SW 1271 (cell line): ENCODE measurements around the gene CXCR5.

Source experiments
- DNase-seq, 2 experiments: peaks; one replicate each; lab custom pipeline; 2025; lab: John Stamatoyannopoulos, UW

CXCR5 gene

GRCh38 chr11:118876286-118876685 lies 7.4 kb upstream of the CXCR5 start:
- DNase-seq: no peak

DNA sequence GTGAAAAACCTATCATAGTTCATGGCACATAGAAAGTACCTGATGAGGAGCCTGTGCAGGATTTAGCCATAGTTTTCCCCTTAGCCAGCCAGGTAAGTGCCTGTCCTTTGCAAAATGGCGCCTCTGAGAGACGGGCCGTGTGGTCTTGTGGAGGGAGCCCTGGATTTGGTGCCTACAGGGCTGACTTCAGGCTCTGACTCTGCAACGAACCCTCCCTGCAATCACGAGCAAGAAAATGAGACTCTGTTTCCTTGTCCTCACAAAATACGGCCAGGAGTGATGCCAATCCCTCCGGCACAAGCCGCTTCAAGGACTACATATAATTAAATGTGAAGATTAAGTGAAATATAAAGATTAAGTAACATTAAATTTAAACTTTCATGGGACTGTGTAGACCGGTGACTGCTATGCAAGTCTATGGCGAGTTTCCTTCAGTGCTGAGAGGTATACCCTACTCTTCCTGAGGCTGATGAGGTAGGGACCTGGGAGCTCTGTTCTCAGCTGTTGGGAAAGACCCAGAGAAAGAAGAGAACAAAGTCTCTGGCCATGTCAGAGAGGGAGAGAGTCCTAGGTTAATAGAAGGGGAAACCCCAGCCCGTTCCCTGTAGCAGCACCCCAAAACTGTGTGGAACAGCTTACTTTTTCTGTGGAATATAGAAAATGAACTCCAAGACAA lies 6.1 kb upstream of the CXCR5 start:
- DNase-seq: no peak

DNA sequence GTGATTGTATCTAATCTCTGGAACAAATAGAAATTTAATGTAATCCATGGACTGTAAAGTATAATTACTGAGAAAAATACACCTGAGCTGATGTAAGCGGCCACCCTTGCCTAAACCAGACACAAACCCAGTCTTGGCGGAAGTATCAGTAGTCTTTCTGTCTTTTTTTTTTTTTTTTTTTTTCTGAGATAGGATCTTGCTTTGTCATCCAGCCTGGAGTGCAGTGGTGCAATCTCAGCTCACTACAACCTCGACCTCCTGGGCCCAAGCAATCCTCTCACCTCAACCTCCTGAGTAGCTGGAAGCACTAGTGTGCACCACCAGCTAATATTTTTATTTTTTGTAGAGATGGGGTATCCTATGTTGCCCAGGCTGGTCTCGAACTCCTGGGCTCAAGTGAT lies 5.5 kb upstream of the CXCR5 start:
- no peak for DNase-seq

- DNase-seq: no peak
Measured at GRCh38 chr11:118881228-118881627, 2.5 kb upstream of the CXCR5 start.

GRCh38 chr11:118882491-118882890 lies 1.2 kb upstream of the CXCR5 start:
- no peak for DNase-seq

DNA sequence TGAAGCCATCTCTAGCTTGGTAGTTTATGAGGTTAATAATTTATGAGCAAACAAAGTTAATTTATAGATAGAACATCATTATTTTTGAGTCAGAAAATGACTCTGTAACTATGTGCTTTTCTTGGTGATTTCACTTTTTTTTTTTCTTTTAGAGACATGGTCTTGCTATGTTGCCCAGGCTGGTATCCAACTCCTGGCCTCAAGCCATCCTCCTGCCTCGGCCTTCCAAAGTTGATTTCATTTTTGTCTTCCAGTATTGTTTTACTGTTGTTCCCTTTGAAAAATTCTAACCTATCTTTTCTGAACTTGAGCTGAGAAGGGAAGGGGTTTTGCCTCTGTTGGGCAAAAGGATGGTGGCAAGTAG lies 706 bp upstream of the CXCR5 start:
- no peak for DNase-seq

- DNase-seq: no peak
Measured at GRCh38 chr11:118884875-118885274, 1.2 kb downstream of the CXCR5 start.

DNA sequence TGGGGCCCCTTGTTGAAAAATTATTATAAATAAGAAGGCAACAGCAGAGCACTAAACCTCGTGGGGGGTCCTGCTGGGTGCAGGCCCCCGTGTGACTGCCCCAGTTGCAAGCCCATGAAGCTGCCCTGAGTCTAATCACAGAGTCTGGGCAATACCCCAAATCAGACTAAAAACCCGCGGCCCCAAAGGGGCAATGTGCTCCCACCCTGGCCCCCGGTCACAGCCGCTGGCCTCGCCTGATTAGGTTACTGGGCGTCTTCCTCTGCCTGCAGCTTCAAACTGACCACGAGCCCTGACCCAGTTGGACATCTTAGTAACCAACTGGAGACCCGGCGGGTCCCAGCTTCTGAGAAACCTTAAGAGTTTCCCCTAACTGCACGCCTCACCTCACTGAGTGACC lies 1.6 kb downstream of the CXCR5 start:
- no peak for DNase-seq

DNA sequence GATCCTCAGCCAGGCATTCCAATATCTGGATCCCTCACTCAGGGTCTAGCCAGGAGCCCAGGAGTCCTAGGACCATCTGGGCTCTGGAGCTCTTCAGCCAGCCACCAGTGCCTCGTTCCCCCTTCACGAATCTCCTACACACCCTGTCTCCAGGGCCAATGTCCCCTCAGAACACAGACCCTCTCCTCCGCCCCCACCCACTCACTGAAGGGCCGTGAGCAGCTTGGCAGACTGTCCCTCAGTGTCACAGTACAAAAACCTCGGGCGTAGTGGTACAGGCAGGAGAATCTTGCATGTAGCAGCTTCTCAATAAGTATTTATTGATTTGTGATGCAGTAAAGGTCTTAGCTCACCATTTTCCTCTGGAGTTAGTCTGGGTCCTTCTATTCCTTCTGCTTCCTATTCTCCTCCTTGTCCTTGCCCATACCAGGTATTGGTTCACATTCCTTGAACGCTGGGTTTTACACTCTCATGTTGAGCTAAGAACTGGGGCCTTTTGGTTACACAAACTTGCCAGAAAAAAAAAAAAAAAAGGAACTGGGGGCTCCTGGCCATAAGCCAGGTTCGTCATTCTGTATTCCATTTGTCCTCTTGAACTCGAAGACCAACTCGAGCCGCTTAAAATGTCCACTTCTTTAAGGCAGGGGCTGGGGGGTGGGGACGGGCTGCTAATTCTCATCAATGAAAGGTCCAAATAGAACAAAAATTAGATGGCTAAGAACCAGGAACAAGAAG lies 2.3 kb downstream of the CXCR5 start:
- no peak for DNase-seq

DNA sequence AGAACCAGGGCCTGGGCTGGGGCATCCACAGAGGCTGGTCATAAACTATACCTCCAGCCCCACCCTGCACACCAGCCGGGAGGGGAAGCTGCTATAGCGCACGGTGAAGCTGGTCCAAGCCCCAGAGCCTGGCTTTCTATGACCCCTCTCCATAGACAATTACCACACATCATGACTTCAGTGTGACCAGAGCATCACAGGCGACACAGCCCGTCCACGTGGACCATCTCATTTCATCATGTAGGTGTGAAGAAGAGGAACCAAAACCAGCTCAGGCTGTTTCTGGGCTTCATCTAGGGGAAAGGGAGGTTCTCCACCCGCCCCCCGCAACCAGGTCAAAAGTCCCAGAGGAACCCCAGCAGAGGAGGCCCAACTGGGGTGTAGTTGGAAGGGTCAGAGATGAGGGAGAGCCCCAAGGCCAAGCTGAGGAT lies 3.0 kb downstream of the CXCR5 start:
- no peak for DNase-seq

- DNase-seq: no peak
Measured at GRCh38 chr11:118887206-118887605, 3.5 kb downstream of the CXCR5 start.

- DNase-seq: no peak
Measured at GRCh38 chr11:118888398-118888797, 4.7 kb downstream of the CXCR5 start.

DNA sequence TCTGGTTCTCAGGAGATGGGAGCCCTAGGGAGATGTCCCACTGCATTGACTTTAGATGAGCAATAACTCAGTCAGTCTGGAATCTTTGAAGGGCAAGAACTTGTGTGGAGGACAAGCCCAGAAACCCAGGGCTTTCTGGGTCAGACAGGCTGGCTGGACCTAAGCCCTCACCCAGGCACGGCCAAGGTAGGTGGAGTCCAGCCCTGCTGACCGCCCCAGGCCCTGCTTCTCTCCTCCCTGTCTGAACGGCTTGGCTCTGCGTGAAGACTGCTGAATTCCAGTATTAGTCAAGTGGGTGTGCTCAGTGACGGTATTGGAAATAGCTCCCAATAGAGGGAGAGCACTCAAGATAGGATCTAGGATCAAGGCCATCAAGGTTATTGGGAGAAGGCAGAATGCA lies 6.1 kb downstream of the CXCR5 start:
- no peak for DNase-seq

- DNase-seq: peak in 1 of 2 experiments; percentile 5
Measured at GRCh38 chr11:118892514-118892913, 8.8 kb downstream of the CXCR5 start.

GRCh38 chr11:118892964-118893363 lies 9.3 kb downstream of the CXCR5 start:
- no peak for DNase-seq

DNA sequence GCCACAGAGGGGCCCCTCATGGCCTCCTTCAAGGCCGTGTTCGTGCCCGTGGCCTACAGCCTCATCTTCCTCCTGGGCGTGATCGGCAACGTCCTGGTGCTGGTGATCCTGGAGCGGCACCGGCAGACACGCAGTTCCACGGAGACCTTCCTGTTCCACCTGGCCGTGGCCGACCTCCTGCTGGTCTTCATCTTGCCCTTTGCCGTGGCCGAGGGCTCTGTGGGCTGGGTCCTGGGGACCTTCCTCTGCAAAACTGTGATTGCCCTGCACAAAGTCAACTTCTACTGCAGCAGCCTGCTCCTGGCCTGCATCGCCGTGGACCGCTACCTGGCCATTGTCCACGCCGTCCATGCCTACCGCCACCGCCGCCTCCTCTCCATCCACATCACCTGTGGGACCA lies 10.0 kb downstream of the CXCR5 start:
- DNase-seq: no peak

- no peak for DNase-seq
Measured at GRCh38 chr11:118894192-118894591, 10.5 kb downstream of the CXCR5 start.

DNA sequence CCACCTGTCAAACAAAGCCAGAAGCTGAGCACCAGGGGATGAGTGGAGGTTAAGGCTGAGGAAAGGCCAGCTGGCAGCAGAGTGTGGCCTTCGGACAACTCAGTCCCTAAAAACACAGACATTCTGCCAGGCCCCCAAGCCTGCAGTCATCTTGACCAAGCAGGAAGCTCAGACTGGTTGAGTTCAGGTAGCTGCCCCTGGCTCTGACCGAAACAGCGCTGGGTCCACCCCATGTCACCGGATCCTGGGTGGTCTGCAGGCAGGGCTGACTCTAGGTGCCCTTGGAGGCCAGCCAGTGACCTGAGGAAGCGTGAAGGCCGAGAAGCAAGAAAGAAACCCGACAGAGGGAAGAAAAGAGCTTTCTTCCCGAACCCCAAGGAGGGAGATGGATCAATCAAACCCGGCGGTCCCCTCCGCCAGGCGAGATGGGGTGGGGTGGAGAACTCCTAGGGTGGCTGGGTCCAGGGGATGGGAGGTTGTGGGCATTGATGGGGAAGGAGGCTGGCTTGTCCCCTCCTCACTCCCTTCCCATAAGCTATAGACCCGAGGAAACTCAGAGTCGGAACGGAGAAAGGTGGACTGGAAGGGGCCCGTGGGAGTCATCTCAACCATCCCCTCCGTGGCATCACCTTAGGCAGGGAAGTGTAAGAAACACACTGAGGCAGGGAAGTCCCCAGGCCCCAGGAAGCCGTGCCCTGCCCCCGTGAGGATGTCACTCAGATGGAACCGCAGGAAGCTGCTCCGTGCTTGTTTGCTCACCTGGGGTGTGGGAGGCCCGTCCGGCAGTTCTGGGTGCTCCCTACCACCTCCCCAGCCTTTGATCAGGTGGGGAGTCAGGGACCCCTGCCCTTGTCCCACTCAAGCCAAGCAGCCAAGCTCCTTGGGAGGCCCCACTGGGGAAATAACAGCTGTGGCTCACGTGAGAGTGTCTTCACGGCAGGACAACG lies 11.7 kb downstream of the CXCR5 start:
- DNase-seq: no peak

DNA sequence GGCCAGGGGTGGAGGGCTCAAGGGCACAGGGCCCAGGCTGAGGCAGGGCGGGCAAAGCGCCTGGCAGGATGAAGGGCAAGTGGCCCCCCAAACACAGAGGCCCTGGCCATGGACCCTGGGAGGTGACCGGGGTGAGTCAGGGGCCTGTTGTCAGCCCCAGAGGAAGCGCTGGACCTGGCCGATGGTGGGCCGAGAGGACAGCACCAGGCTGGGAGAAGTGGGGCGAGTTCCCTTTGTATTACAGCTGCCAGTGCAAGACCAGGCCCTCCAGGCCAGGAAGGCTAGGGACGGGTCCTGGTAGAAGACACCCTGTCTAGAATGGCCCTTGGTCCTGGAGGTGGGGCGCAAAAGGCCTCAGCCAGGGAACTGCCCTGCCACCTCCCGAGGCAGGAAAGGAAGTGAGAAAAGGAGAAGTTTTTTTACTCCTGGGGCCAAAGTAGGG lies 12.8 kb downstream of the CXCR5 start:
- no peak for DNase-seq

- no peak for DNase-seq
Measured at GRCh38 chr11:118896921-118897591, 13.4 kb downstream of the CXCR5 start.

GRCh38 chr11:118897721-118898310 lies 14.1 kb downstream of the CXCR5 start:
- no peak for DNase-seq
